Fibroblast of the aortic adventitia (primary cell): ENCODE results near the gene TACC2. TPM values are rescaled to one million over a fixed set of nuclear protein-coding genes. Genes with fewer than 3 reads are reported as not detected.
A peak's percentile ranks its signal among the peaks of the same experiment; 100 is the strongest.

ENCODE experiments used
- DNase-seq: peaks from one replicate; pipeline ENCODE4 v3.0.0-alpha.2; 2010; ENCODE audit warnings: low read depth
- H3K4me3 ChIP-seq: 2 replicates; pipeline ENCODE4 v1.5.1; 2011; ENCODE audit warnings: low read depth, mild to moderate bottlenecking, control low read depth, low read length, moderate library complexity
- total RNA-seq: library from RNA; depleted of rRNA; stranded (reverse); fragments of >200 nt; gene quantifications from 2 replicates; pipeline ENCODE4 v1.2.3, GENCODE V29; 2012; ENCODE audit warnings: low replicate concordance
- TF ChIP-seq, protein P1 (sequence below): IDR thresholded peaks from 2 replicates; pipeline ENCODE4 v1.5.1; 2011; ENCODE audit warnings: mild to moderate bottlenecking, low read length, control low read depth, inconsistent platforms; ENCODE audit not compliant: insufficient read depth

Gene TACC2
- total RNA-seq, 1 donor: 9.2 TPM

DNA sequence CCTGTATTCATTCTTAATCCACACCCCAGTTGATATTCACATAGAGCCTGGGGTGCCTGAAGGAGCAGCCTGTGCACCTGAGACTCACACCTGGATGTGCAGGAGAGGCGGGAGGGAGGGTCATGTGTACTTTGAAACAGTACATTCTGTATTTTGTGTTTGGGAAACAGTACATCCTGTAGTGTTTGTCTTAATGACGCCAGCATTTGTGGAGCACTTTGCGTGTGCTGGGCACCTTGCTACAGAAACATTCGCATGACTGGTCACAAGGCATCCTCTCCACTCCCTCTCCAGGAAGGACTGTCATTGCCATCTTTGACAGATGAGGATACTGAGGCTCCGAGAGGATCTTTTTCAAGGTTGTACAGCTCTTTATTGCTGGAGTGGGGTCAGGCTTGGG lies 132.1 kb downstream of the TACC2 start:
- H3K4me3 ChIP-seq: no peak overlapping the region
- no peak for DNase-seq
- TF ChIP-seq, protein P1, sequence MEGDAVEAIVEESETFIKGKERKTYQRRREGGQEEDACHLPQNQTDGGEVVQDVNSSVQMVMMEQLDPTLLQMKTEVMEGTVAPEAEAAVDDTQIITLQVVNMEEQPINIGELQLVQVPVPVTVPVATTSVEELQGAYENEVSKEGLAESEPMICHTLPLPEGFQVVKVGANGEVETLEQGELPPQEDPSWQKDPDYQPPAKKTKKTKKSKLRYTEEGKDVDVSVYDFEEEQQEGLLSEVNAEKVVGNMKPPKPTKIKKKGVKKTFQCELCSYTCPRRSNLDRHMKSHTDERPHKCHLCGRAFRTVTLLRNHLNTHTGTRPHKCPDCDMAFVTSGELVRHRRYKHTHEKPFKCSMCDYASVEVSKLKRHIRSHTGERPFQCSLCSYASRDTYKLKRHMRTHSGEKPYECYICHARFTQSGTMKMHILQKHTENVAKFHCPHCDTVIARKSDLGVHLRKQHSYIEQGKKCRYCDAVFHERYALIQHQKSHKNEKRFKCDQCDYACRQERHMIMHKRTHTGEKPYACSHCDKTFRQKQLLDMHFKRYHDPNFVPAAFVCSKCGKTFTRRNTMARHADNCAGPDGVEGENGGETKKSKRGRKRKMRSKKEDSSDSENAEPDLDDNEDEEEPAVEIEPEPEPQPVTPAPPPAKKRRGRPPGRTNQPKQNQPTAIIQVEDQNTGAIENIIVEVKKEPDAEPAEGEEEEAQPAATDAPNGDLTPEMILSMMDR: no peak

DNA sequence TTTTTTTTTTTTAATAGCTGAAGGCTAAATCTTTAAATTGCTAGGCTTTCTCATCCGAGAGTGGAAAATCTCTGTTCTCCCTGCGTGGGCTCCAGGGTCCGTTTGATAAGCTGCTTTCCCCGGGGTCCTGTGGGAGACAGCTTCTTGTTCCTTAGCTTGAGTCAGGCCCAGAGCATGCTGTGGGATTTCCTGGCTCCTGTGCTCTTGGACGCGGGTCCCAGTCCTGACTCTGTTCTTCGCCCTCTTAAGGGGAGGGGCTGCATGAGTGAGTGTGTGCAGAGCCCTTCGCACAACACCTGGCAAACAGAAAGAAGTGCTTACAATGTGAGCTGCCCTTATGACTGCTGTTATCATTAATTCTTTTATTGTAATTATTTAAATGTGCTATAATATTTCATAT lies 133.5 kb downstream of the TACC2 start:
- TF ChIP-seq, protein P1: no peak
- H3K4me3 ChIP-seq: no peak overlapping the region
- no peak for DNase-seq

- no peak for DNase-seq
- TF ChIP-seq, protein P1: no peak
- no peak overlapping the region for H3K4me3 ChIP-seq
These were observed 134.2 kb downstream of the TACC2 start for GRCh38 chr10:122123186-122123585.

GRCh38 chr10:122124342-122124741 lies 135.4 kb downstream of the TACC2 start:
- no peak overlapping the region for H3K4me3 ChIP-seq
- TF ChIP-seq, protein P1: no peak
- no peak for DNase-seq

- H3K4me3 ChIP-seq: no peak overlapping the region
- TF ChIP-seq, protein P1: no peak
- no peak for DNase-seq
These were observed 135.8 kb downstream of the TACC2 start for GRCh38 chr10:122124808-122125207.

- H3K4me3 ChIP-seq: no peak overlapping the region
- DNase-seq: peak; percentile 92
- TF ChIP-seq, protein P1: no peak
These were observed 138.0 kb downstream of the TACC2 start for GRCh38 chr10:122126763-122127659.
